Measurements from ENCODE around the gene ABCC8. TPM values are rescaled to one million over a fixed set of nuclear protein-coding genes. Genes with fewer than 3 reads are reported as not detected.
A peak's percentile ranks its signal among the peaks of the same experiment; 100 is the strongest.

The ABCC8 gene
- total RNA-seq, 1 experiment from 2014 or later, result 0.32 TPM

DNA sequence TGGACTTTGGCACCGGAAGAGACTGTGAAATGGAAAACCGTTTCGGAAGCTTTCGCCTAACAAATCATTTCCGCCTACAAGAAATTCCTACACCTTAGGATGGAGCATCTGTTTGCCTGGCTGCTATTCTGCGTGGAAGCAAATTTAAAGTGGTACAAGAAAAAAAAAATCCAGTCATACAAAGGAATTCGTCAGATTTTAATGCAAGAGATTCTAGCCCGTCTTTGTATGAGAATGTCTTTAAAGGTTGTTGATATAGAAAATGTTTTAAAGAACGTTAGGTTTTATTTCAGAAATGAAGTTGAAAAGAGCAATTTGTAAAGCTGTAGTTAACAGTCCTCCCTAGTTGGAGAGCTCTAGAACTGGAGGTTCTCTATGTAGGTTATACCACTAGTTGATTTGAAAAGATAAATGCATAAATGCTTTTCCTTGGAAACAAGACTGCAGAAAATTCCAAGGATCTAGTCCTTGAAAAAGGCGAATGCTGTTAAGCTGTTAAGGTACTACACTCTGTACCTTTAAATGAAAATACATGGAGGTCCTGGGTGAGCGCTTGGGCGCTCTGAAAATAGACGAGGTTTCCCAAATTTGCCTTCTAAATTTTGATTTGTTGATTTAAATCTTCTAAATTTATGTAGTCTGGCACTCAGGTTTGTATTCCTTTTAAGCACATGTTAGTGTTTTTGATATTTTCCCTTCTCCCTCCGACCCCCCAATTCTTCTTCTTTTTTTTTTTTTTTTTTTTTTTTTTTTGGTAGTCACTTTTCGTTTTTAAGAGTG, 122.6 kb downstream of the ABCC8 start:
- in situ Hi-C loops (cut with HindIII; ENCODE audit: low pct_unique_long_range_greater_than_20kb, low sequenced_read_pairs), result no loop called here

GRCh38 chr11:17352950-17353820, 123.5 kb downstream of the ABCC8 start:
- in situ Hi-C loops (cut with HindIII; ENCODE audit: low pct_unique_long_range_greater_than_20kb, low sequenced_read_pairs), result no loop called here
- peak; percentile 72 for DNase-seq (ENCODE audit: low read depth, low spot score)

More for the DNA sequence above, 122.6 kb downstream of the ABCC8 start:
- no peak for DNase-seq (ENCODE audit: low read depth, low spot score)

GRCh38 chr11:17351510-17352176, 125.0 kb downstream of the ABCC8 start, which contains the start of gene NCR3LG1:
Gene NCR3LG1 (plus strand): TSS chr11:17351800. CDS start chr11:17351970, 170 bp downstream.
- in situ Hi-C loops (cut with HindIII; ENCODE audit: low pct_unique_long_range_greater_than_20kb, low sequenced_read_pairs), result no loop called here
- DNase-seq (ENCODE audit: low read depth, low spot score), result peak; percentile 41

DNA sequence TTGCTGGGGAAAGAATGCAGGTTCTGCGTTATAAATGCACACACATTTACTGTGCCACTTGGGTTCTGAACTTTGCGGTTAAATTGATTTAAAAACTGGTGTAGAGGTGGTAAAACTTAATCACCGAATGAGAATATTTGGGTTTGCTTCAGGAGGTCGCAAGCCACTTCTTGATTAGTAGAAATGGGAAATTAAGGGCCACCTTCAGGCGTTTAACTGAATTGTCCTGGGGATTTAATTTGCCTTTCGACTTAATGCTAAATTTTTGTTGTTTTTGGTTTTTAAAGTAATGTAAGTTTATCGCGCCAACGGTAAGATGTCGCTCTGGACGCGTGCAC, 125.5 kb downstream of the ABCC8 start:
- in situ Hi-C loops (cut with HindIII; ENCODE audit: low pct_unique_long_range_greater_than_20kb, low sequenced_read_pairs), result no loop called here
- DNase-seq (ENCODE audit: low read depth, low spot score), result no peak

DNA sequence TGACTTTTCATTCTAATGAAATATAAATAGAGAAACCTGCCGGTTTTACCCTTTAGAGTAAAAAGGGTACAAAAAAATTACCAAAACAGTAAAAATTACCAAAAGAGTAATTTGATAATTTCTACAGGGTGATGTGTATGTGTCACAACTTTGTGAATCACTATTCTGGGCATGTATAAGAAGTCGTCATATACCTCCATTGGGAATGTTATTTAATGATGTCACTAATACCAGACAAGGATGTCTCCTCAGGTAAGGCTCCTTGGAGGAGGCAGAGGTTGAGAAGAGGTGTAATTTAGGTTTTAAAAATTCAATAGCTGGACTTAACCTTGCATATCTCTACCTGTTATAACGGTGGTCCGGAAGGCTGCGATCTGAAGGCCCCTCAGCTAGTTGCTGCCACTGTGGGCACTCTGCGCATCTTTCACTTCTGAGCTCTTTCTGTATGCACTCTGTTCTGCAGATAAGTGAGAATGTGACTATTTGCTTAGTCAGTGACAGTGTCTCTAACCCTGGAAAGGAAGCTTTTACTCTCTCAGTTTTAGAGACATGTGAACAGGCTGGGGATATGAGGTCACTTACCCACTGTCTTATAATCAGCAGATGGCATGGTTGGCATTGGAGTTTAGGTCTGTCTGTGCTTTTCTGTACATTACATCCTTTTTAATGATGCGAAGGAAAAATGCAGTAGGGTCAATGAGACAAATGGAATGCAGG, 126.0 kb downstream of the ABCC8 start:
- DNase-seq (ENCODE audit: low read depth, low spot score), result no peak
- in situ Hi-C loops (cut with HindIII; ENCODE audit: low pct_unique_long_range_greater_than_20kb, low sequenced_read_pairs), result no loop called here

DNA sequence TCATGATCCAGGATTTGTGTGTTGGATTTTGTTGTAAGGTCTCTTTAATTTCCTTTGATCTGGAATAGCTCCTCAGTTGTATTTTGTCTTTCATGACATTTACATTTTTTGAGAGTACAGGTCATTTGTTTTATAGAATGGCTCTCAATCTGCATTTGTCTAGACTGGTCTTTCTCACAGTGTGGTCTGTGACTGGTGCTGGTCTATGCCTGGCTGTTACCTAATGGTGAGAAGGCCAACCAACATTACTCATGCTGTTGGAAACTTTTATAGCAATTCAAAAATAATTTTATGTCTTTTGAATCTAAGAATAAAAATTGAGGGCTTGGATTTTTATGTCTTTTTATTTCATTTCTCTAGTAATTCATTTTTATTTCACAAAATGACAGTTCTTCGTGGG, 129.0 kb downstream of the ABCC8 start:
- in situ Hi-C loops (cut with HindIII; ENCODE audit: low pct_unique_long_range_greater_than_20kb, low sequenced_read_pairs), result no loop called here
- no peak for DNase-seq (ENCODE audit: low read depth, low spot score)

GRCh38 chr11:17343907-17344306, 132.7 kb downstream of the ABCC8 start:
- no peak for DNase-seq (ENCODE audit: low read depth, low spot score)
- in situ Hi-C loops (cut with HindIII; ENCODE audit: low pct_unique_long_range_greater_than_20kb, low sequenced_read_pairs), result no loop called here

DNA sequence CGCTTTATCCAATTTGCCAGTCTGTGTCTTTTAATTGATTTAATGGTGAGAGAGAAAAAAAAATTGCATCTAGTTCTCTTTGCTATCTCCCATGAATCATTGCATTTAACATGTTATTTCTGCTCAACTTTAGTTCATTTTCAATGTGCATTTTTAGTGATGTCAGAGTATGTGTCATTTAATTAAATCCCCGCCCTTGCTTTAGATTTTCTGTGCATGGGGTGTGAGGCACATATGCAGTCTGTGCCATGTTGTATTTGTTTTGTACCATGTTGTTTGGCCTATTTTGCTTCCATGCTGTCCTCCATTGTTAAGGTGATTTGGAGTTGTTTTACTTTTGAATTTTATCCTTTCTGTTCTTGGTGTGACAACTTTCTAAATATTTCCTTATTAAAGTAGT, 133.4 kb downstream of the ABCC8 start:
- DNase-seq (ENCODE audit: low read depth, low spot score), result no peak
- in situ Hi-C loops (cut with HindIII; ENCODE audit: low pct_unique_long_range_greater_than_20kb, low sequenced_read_pairs), result no loop called here

Other genes with a start within 250 kb of the ABCC8 start
- gene NUCB2, start 200.1 kb downstream of the ABCC8 start, total RNA-seq (2014; rRNA removed; shearing (Covaris generic)), result 32.5 and 41.4 TPM in 2 replicates
- 5.7 and 6.6 TPM in 2 replicates for gene NCR3LG1, start 125.0 kb downstream of the ABCC8 start, total RNA-seq (2014; rRNA removed; shearing (Covaris generic))
- not detected in 2 replicates for gene KCNJ11, start 88.2 kb downstream of the ABCC8 start, total RNA-seq (2014; rRNA removed; shearing (Covaris generic))
- not detected in 2 replicates for gene USH1C, start 67.6 kb upstream of the ABCC8 start, total RNA-seq (2014; rRNA removed; shearing (Covaris generic))
- not detected in 2 replicates for gene OTOG, start 70.4 kb upstream of the ABCC8 start, total RNA-seq (2014; rRNA removed; shearing (Covaris generic))
- gene MYOD1, start 242.7 kb upstream of the ABCC8 start, total RNA-seq (2014; rRNA removed; shearing (Covaris generic)), result not detected in 2 replicates